H1 (cell line): ENCODE data around the gene ARHGAP26. TPM values are rescaled to one million over a fixed set of nuclear protein-coding genes. Genes with fewer than 3 reads are reported as not detected.

Source experiments
- CTCF ChIA-PET: fragments of 300-600 bp; sonication (Branson Sonifier 250); formaldehyde crosslinking; loops from one replicate; lab custom pipeline; 2021; ENCODE audit not compliant: partially characterized antibody; lab: Charles Lee
- POLR2A ChIA-PET: fragments of 300-600 bp; sonication (Branson Sonifier 250); formaldehyde crosslinking; loops from one replicate; lab custom pipeline; 2021; ENCODE audit warnings: inconsistent platforms; ENCODE audit not compliant: partially characterized antibody; lab: Charles Lee
- DNase-seq, 2 experiments: peaks; one replicate each; pipeline versions ENCODE4 v3.0.0 to v3.0.0-alpha.2; 2010 to 2022; ENCODE audit warnings: low spot score in 2 of 2, low read depth in 1 of 2, mixed read lengths in 1 of 2
- FAIRE-seq: peaks from 2 replicates; lab custom pipeline; 2011; peaks lifted over from hg19 to GRCh38; lab: Jason Lieb, UNC
- H2AFZ ChIP-seq: 2 replicates; pipeline ENCODE4 v1.8.1; 2012; ENCODE audit warnings: low read length, inconsistent platforms
- H2AK5ac ChIP-seq: 2 replicates; pipeline ENCODE4 v1.6.1; 2013; ENCODE audit warnings: low read depth, low read length
- H2BK120ac ChIP-seq: replicated peaks from 2 replicates; pipeline ENCODE3; 2013; ENCODE audit warnings: low read depth, low read length, inconsistent platforms
- H2BK12ac ChIP-seq: 2 replicates; pipeline ENCODE4 v1.6.1; 2013; ENCODE audit warnings: low read depth, low read length
- H2BK15ac ChIP-seq: 2 replicates; pipeline ENCODE4 v1.6.1; 2013; ENCODE audit warnings: low read length
- H2BK20ac ChIP-seq: 2 replicates; pipeline ENCODE4 v1.6.1; 2013; ENCODE audit warnings: low read length
- H2BK5ac ChIP-seq: 2 replicates; pipeline ENCODE4 v1.6.1; 2013; ENCODE audit warnings: low read depth, low read length
- H3K14ac ChIP-seq: 2 replicates; pipeline ENCODE4 v1.6.1; 2013; ENCODE audit warnings: inconsistent platforms; ENCODE audit not compliant: insufficient read length
- H3K18ac ChIP-seq: 2 replicates; pipeline ENCODE4 v1.6.1; 2013; ENCODE audit warnings: low read length; ENCODE audit errors: extremely low read depth
- H3K23ac ChIP-seq: 2 replicates; pipeline ENCODE4 v1.6.1; 2013; ENCODE audit warnings: inconsistent platforms; ENCODE audit not compliant: insufficient read length
- H3K23me2 ChIP-seq: 2 replicates; pipeline ENCODE4 v1.6.1; 2013; ENCODE audit warnings: low read depth, low read length
- H3K27ac ChIP-seq: 2 replicates; pipeline ENCODE4 v1.6.1; 2011; ENCODE audit warnings: low read depth, low read length, inconsistent platforms
- H3K27me3 ChIP-seq, 4 experiments: replicated peaks in 1 of 4; 1 replicate in 1 of 4; 2 replicates in 3 of 4; pipeline versions ENCODE4 v1.6.1 to v1.8.1; 2011 to 2013; ENCODE audit warnings: low read length in 3 of 4, mild to moderate bottlenecking in 3 of 4, inconsistent platforms in 2 of 4, mixed read lengths in 2 of 4, moderate library complexity in 1 of 4; ENCODE audit not compliant: control insufficient read depth in 3 of 4, insufficient read depth in 3 of 4; ENCODE audit errors: extremely low read depth in 1 of 4
- H3K36me3 ChIP-seq, 4 experiments: 2 replicates each; pipeline versions ENCODE4 v1.6.1 to v1.8.1; 2011 to 2013; ENCODE audit warnings: mild to moderate bottlenecking in 4 of 4, low read length in 3 of 4, moderate library complexity in 2 of 4, control low read depth in 1 of 4, inconsistent platforms in 1 of 4; ENCODE audit not compliant: insufficient read depth in 4 of 4, control insufficient read depth in 2 of 4
- H3K4ac ChIP-seq: replicated peaks from 2 replicates; pipeline ENCODE3; 2013; ENCODE audit warnings: low read length, low read depth, mixed read lengths, inconsistent platforms; ENCODE audit not compliant: insufficient read length
- H3K4me1 ChIP-seq, 4 experiments: replicated peaks in 1 of 4; 1 replicate in 1 of 4; 2 replicates in 3 of 4; pipeline versions ENCODE4 v1.6.1 to v1.8.1; 2011 to 2013; ENCODE audit warnings: low read length in 3 of 4, inconsistent platforms in 2 of 4, mixed read lengths in 1 of 4; ENCODE audit not compliant: insufficient read depth in 4 of 4, control insufficient read depth in 3 of 4
- H3K4me2 ChIP-seq, 2 experiments: 2 replicates each; pipeline versions ENCODE4 v1.6.1 to v1.8.1; 2011 to 2013; ENCODE audit warnings: low read depth in 2 of 2, low read length in 2 of 2, control low read depth in 1 of 2, inconsistent platforms in 1 of 2, mild to moderate bottlenecking in 1 of 2; ENCODE audit not compliant: insufficient read depth in 1 of 2
- H3K4me3 ChIP-seq, 4 experiments: fragments of 200-600, 300-600 bp in 1 of 4; sonication (generic), shearing (Covaris generic), sonication (Bioruptor Twin) in 1 of 4; 2 replicates each; pipeline versions ENCODE4 v1.5.1 to v1.8.1; 2011 to 2016; ENCODE audit warnings: low read length in 4 of 4, low read depth in 3 of 4, control low read depth in 2 of 4, inconsistent platforms in 2 of 4, mild to moderate bottlenecking in 2 of 4, mixed read lengths in 1 of 4, moderate library complexity in 1 of 4; ENCODE audit not compliant: insufficient read depth in 2 of 4; ENCODE audit errors: extremely low read depth in 1 of 4
- H3K56ac ChIP-seq: replicated peaks from 2 replicates; pipeline ENCODE3; 2013; ENCODE audit warnings: low read depth, mild to moderate bottlenecking, mixed read lengths, low read length, inconsistent platforms; ENCODE audit not compliant: insufficient read length
- H3K79me1 ChIP-seq: 2 replicates; pipeline ENCODE4 v1.6.1; 2013; ENCODE audit warnings: low read depth, low read length, control low read depth
- H3K79me2 ChIP-seq, 2 experiments: 2 replicates each; pipeline versions ENCODE4 v1.6.1 to v1.8.1; 2012 to 2013; ENCODE audit warnings: low read length in 2 of 2, mild to moderate bottlenecking in 2 of 2, inconsistent platforms in 1 of 2; ENCODE audit not compliant: insufficient read depth in 2 of 2, control insufficient read depth in 1 of 2
- H3K9ac ChIP-seq, 4 experiments: replicated peaks in 1 of 4; 1 replicate in 1 of 4; 2 replicates in 3 of 4; pipeline versions ENCODE4 v1.6.1 to v1.8.1; 2011 to 2013; ENCODE audit warnings: low read depth in 3 of 4, low read length in 3 of 4, control low read depth in 2 of 4, mild to moderate bottlenecking in 2 of 4, moderate library complexity in 2 of 4, inconsistent platforms in 1 of 4; ENCODE audit errors: extremely low read depth in 1 of 4
- H3K9me3 ChIP-seq, 2 experiments: 2 replicates each; pipeline versions ENCODE4 v1.6.1 to v1.8.1; 2012 to 2013; ENCODE audit warnings: mild to moderate bottlenecking in 2 of 2, moderate library complexity in 2 of 2, control low read depth in 1 of 2, inconsistent platforms in 1 of 2, low read depth in 1 of 2, low read length in 1 of 2, mixed read lengths in 1 of 2; ENCODE audit not compliant: insufficient read depth in 2 of 2
- H4K20me1 ChIP-seq, 2 experiments: replicated peaks in 1 of 2; 2 replicates each; pipeline versions ENCODE3 to v1.8.1; 2011 to 2013; ENCODE audit warnings: inconsistent platforms in 2 of 2, low read length in 2 of 2, mild to moderate bottlenecking in 1 of 2; ENCODE audit not compliant: insufficient read depth in 2 of 2, control insufficient read depth in 1 of 2
- H4K5ac ChIP-seq: 2 replicates; pipeline ENCODE4 v1.6.1; 2013; ENCODE audit warnings: low read length, low read depth, mixed read lengths, inconsistent platforms; ENCODE audit not compliant: insufficient read length
- H4K8ac ChIP-seq: 2 replicates; pipeline ENCODE4 v1.8.0; 2013; ENCODE audit warnings: mild to moderate bottlenecking, moderate library complexity, low read length, inconsistent platforms; ENCODE audit not compliant: insufficient read depth; ENCODE audit errors: extremely low read depth
- H4K91ac ChIP-seq: replicated peaks from 2 replicates; pipeline ENCODE3; 2013; ENCODE audit warnings: low read length, mixed read lengths, inconsistent platforms; ENCODE audit not compliant: insufficient read length
- EZH2 ChIP-seq: fragments of 200-600 bp; sonication (generic); IDR thresholded peaks from 2 replicates; pipeline ENCODE4 v1.7.1; 2012; ENCODE audit warnings: low read depth, mild to moderate bottlenecking, moderate library complexity, low read length, inconsistent platforms; ENCODE audit not compliant: severe bottlenecking
- GTF2F1 ChIP-seq: IDR thresholded peaks from 2 replicates; pipeline ENCODE4 v1.6.1; 2012; ENCODE audit warnings: low read depth, low read length, improper control_type of control experiment, borderline replicate concordance
- SP4 ChIP-seq: IDR thresholded peaks from 2 replicates; pipeline ENCODE4 v1.6.1; 2012; ENCODE audit warnings: low read length, inconsistent platforms
- ZNF274 ChIP-seq: IDR thresholded peaks from 2 replicates; pipeline ENCODE4 v1.7.0; 2012; ENCODE audit warnings: low read length, borderline replicate concordance; ENCODE audit errors: extremely low read depth
- WGBS, 2 experiments: shearing (Covaris generic) in 1 of 2; methylation state at CpG; one replicate each; pipeline versions ENCODE4 v1.1.6 to v1.1.7; 2013 to 2015; ENCODE audit warnings: low lambda C conversion rate in 2 of 2, mixed read lengths in 2 of 2, inconsistent platforms in 1 of 2, low coverage in 1 of 2, missing lambda C conversion rate in 1 of 2; ENCODE audit not compliant: insufficient replicate concordance in 2 of 2, insufficient coverage in 1 of 2, insufficient read length in 1 of 2; ENCODE audit errors: extremely low coverage in 1 of 2, missing lambda C conversion rate in 1 of 2; 5-methylcytosine and 5-hydroxymethylcytosine counted together
- polyA plus RNA-seq, 7 experiments: library from polyadenylated mRNA; depleted of rRNA in 3 of 7; stranded (reverse) in 5 of 7; unstranded in 2 of 7; fragments of >200 nt in 5 of 7; fragments of 200-250 nt in 2 of 7; gene quantifications; 1 replicate in 5 of 7; 2 replicates in 1 of 7; 4 replicates in 1 of 7; pipeline versions ENCODE4 v1.2.1 to v1.2.3, GENCODE V29; 2011 to 2013; ENCODE audit warnings: missing spikeins in 2 of 7, mixed read lengths in 2 of 7
- total RNA-seq: library from RNA; stranded (reverse); fragmentation: NEBNext Ultra II Directional; extraction: Animal tissue kit (Norgen Biotek cat#: 25700); gene quantifications from 2 replicates; pipeline ENCODE4 v1.2.1, GENCODE V29; 2021

The ARHGAP26 gene
- total and polyA plus RNA-seq, 2 of the 8 experiments (the other 6 are each of a cell fraction or from before 2014, with no cell fraction given), result 7.1 to 24.8 TPM

- Histone ChIP-seq H2BK5ac (no peak overlapping the region), H4K91ac (no peak overlapping the region), H4K5ac (no peak overlapping the region), H2AK5ac (no peak overlapping the region), H3K14ac (no peak overlapping the region), H3K9me3 (no peaks in the 10 kb centered on the region), H2AFZ (no peak overlapping the region), H2BK15ac (no peak overlapping the region), H3K23ac (no peak overlapping the region), H3K79me2 (no peaks in the 10 kb centered on the region), H3K4ac (no peak overlapping the region), H3K27ac (no peak overlapping the region), H2BK20ac (no peak overlapping the region), H3K23me2 (no peaks in the 10 kb centered on the region), H3K4me1 (peaks cover 2 to 11% (median 9%) of the 10 kb centered on the region in 4 experiments; a peak in 5 of 7 replicates), H3K4me3 (no peak overlapping the region), H3K36me3 (no peaks in the 10 kb centered on the region), H3K9ac (no peak overlapping the region), H2BK12ac (no peak overlapping the region), H3K18ac (no peak overlapping the region), H4K8ac (no peak overlapping the region), H3K56ac (no peak overlapping the region), H2BK120ac (no peak overlapping the region), H3K27me3 (no peaks in the 10 kb centered on the region), H3K4me2 (no peak overlapping the region), H3K79me1 (no peaks in the 10 kb centered on the region), H4K20me1 (no peaks in the 10 kb centered on the region)
- CTCF ChIA-PET, result interaction anchor here (0.5 to 1.3 kb wide), 5 partner anchors 12 to 258 kb away, joined by 3 to 4 read pairs (median 3); no protein-coding TSS in a partner anchor
- WGBS, 2 experiments, result 92% methylated on average over 8 of the region's 8 CpGs; no CpG with 5 or more reads in 1 of the 2 experiments
- no peak for TF ChIP-seq EZH2
- TF ChIP-seq GTF2F1, result no peak
- no peak for TF ChIP-seq ZNF274
- no peak for TF ChIP-seq SP4
- POLR2A ChIA-PET, result no interaction called here
- DNase-seq (no peak), FAIRE-seq (no peak)
Observed at GRCh38 chr5:142977363-142978051, 207.3 kb downstream of the ARHGAP26 start.
